ENCODE results near the gene DNM2.

The DNM2 gene

GRCh38 chr19:10681658-10682057, 36.2 kb upstream of the DNM2 start:
- peaks cover 25% of the 10 kb centered on the region; the same call in 1 of the 2 replicates for H3K36me3 ChIP-seq (ENCODE audit: insufficient read depth)
- no peak for TF ChIP-seq CTCF (conservative IDR thresholded peaks at IDR 0.05; ENCODE audit: low read depth, low read length)
- H3K4me2 ChIP-seq: no peak overlapping the region
- no peaks in the 10 kb centered on the region for H3K4me1 ChIP-seq (ENCODE audit: low read depth, poor library complexity, severe bottlenecking)
- H3K9ac ChIP-seq: no peak overlapping the region
- 0 out of 2 replicates have a peak, but pooled peaks cover 8% of the 10 kb centered on the region for H4K20me1 ChIP-seq (ENCODE audit: insufficient read depth)
- H2AFZ ChIP-seq (ENCODE audit: low read depth): no peak overlapping the region
- H3K4me3 ChIP-seq (IDR thresholded peaks at IDR 0.05; ENCODE audit: insufficient read depth, low read depth, low read length): no peak overlapping the region
- peaks cover 14% of the 10 kb centered on the region; the same call in 1 of the 2 replicates for H3K79me2 ChIP-seq (ENCODE audit: insufficient read depth, low read depth)
- no peak overlapping the region for H3K27ac ChIP-seq
- H3K27me3 ChIP-seq (ENCODE audit: insufficient read depth, low read depth): no peaks in the 10 kb centered on the region

- Histone ChIP-seq H3K4me1 (ENCODE audit: low read depth, poor library complexity, severe bottlenecking) (no peaks in the 10 kb centered on the region), H4K20me1 (ENCODE audit: insufficient read depth) (0 out of 2 replicates have a peak, but pooled peaks cover 8% of the 10 kb centered on the region), H3K36me3 (ENCODE audit: insufficient read depth) (peaks cover 25% of the 10 kb centered on the region; the same call in 1 of the 2 replicates), H2AFZ (ENCODE audit: low read depth) (no peak overlapping the region), H3K79me2 (ENCODE audit: insufficient read depth, low read depth) (peaks cover 11% of the 10 kb centered on the region; the same call in 1 of the 2 replicates), H3K4me3 (IDR thresholded peaks at IDR 0.05; ENCODE audit: insufficient read depth, low read depth, low read length) (no peak overlapping the region), H3K4me2 (no peak overlapping the region), H3K9ac (no peak overlapping the region), H3K27me3 (ENCODE audit: insufficient read depth, low read depth) (no peaks in the 10 kb centered on the region), H3K27ac (no peak overlapping the region)
- TF ChIP-seq CTCF (conservative IDR thresholded peaks at IDR 0.05; ENCODE audit: low read depth, low read length): no peak
Measured at GRCh38 chr19:10682397-10683063, 35.3 kb upstream of the DNM2 start.

GRCh38 chr19:10683064-10683426, 34.8 kb upstream of the DNM2 start:
- Histone ChIP-seq H3K27ac (no peak overlapping the region), H3K79me2 (ENCODE audit: insufficient read depth, low read depth) (peaks cover 6% of the 10 kb centered on the region; the same call in 1 of the 2 replicates), H3K36me3 (ENCODE audit: insufficient read depth) (peaks cover 25% of the 10 kb centered on the region; the same call in 1 of the 2 replicates), H3K4me1 (ENCODE audit: low read depth, poor library complexity, severe bottlenecking) (no peaks in the 10 kb centered on the region), H3K4me2 (no peak overlapping the region), H2AFZ (ENCODE audit: low read depth) (no peak overlapping the region), H4K20me1 (ENCODE audit: insufficient read depth) (0 out of 2 replicates have a peak, but pooled peaks cover 8% of the 10 kb centered on the region), H3K9ac (no peak overlapping the region), H3K27me3 (ENCODE audit: insufficient read depth, low read depth) (no peaks in the 10 kb centered on the region), H3K4me3 (IDR thresholded peaks at IDR 0.05; ENCODE audit: insufficient read depth, low read depth, low read length) (no peak overlapping the region)
- TF ChIP-seq CTCF (conservative IDR thresholded peaks at IDR 0.05; ENCODE audit: low read depth, low read length): no peak

- Histone ChIP-seq H3K27ac (no peak overlapping the region), H3K4me1 (ENCODE audit: low read depth, poor library complexity, severe bottlenecking) (no peaks in the 10 kb centered on the region), H3K9ac (no peak overlapping the region), H3K36me3 (ENCODE audit: insufficient read depth) (peaks cover 25% of the 10 kb centered on the region; the same call in 1 of the 2 replicates), H3K27me3 (ENCODE audit: insufficient read depth, low read depth) (no peaks in the 10 kb centered on the region), H3K79me2 (ENCODE audit: insufficient read depth, low read depth) (peaks cover 2% of the 10 kb centered on the region; the same call in 1 of the 2 replicates), H3K4me2 (no peak overlapping the region), H4K20me1 (ENCODE audit: insufficient read depth) (0 out of 2 replicates have a peak, but pooled peaks cover 6% of the 10 kb centered on the region), H3K4me3 (IDR thresholded peaks at IDR 0.05; ENCODE audit: insufficient read depth, low read depth, low read length) (no peak overlapping the region), H2AFZ (ENCODE audit: low read depth) (no peak overlapping the region)
- TF ChIP-seq CTCF (conservative IDR thresholded peaks at IDR 0.05; ENCODE audit: low read depth, low read length): no peak
Measured at GRCh38 chr19:10683582-10683981, 34.3 kb upstream of the DNM2 start.
